ENCODE results near the gene NOL4L. TPM values are rescaled to one million over a fixed set of nuclear protein-coding genes. Genes with fewer than 3 reads are reported as not detected.

The NOL4L gene
- polyA plus RNA-seq, 3 donors: 50.6 to 67.3 (median 57.2) TPM

DNA sequence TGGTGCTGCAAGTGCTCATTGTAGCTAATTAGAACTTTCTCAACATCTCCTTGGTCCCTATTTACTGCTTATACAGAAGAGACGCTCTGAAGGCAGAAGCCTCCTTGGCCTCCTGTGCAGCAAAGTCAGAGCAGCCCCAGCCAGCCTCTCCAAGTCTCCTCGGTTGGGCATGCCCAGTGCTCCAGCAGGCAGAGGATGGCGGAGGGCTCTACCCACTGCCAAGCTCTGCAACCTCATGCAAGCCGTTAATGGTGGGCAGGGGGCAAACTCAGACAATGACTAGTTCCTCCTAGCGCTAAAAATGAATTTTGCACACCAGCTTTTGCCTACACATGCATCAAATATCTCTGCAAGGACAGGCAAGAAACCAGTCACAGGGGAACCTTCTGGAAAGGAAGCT, 27.8 kb downstream of the NOL4L start:
- DNase-seq (ENCODE audit: extremely low read depth in 1 of 11, low read depth in 9 of 11, low spot score in 4 of 11): no peak

DNA sequence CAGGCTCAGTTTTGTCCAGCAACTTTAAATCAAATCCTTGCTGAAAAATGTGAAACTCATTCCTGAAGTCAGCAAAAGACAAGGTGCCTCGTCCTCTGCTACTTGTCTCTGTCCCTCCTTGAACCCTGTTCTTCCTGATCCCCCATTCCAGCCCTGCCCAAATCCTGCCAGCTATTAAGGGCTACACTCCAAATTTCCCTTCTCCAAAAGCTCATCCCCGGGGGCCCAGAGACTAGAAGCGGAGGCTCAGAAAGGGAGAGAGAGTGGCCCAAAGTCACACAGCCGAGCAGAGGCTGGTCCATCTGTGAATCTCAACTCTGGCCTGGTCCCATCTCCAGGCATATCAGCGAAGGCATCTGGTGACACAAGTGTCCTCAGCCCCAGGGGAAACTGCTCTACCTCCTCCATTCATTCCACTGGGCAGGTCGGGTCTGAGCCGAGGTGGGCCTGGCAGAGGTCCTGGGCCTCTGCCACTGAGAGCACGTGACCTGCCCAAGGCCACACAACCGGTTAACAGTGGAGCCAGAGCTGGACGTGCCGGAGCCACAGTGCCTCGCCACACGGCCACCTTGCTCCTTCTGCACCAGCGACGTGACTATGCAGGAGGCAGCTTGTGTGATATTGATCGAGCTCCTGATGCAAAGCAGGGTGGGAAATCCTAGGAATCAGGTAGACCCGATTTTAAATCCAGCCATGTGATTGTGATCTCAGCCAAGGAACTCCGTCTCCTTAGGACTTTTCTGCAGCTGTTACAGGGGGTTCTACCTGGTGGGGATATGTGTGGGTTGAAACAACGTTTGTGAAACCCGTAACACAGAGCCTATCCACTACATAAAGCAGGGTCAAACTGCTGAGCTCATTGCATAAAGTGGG, 28.6 kb downstream of the NOL4L start:
- DNase-seq (ENCODE audit: extremely low read depth in 1 of 11, low read depth in 9 of 11, low spot score in 4 of 11): no peak

DNA sequence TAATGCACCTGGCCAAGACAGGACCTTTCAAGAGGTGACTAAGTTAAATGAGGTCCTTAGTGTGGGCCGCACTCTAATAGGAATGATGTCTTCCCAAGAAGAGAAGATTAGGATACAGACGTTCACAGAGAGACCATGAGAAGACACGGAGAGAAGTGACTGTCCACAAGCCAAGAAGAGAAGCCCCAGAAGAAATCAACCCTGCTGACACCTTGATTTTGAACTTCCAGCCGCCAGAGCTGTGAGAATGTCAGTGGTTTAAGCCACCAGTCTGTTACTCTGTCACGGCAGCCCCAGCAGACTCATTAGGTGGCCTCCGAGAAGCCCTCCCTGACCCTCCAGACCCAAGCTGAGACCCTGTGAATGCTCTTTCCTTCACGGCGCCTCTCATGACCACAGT, 29.5 kb downstream of the NOL4L start:
- no peak for DNase-seq (ENCODE audit: extremely low read depth in 1 of 11, low read depth in 9 of 11, low spot score in 4 of 11)

DNA sequence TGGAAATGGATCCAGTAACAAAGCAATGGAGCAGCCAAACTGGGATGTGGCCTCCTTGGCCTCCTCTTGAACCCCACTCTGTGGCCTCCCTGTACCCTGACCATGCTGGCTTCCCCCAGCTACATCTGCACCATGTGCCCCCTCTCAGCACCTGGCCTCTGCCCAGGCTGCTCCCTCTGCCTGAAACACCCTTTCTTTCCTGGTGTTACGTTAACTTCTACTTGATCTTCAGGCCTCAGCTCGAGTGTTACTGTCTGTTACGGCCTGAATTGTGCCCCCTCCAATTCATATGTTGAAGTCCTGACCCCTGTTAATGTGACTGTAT, 30.2 kb downstream of the NOL4L start:
- no peak for DNase-seq (ENCODE audit: extremely low read depth in 1 of 11, low read depth in 9 of 11, low spot score in 4 of 11)

DNA sequence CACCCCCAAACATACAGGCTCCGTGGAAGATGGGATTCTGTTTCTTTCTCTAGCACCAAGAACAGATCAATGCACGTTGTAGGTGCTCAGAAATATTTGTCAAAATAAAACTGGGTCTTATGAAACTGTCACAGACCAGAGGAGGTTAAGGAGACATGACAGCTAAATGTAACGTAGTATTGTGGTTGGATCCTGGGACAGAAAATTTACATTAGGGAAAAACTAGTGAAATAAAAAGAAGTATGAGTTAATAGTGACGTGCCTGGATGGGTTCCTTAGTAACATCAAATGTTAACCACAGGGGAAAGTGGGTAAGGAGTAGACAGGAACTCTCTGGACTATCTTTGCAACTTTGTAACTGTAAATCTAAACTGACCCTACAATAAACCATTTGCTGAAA, 31.5 kb downstream of the NOL4L start:
- no peak for DNase-seq (ENCODE audit: extremely low read depth in 1 of 11, low read depth in 9 of 11, low spot score in 4 of 11)

DNA sequence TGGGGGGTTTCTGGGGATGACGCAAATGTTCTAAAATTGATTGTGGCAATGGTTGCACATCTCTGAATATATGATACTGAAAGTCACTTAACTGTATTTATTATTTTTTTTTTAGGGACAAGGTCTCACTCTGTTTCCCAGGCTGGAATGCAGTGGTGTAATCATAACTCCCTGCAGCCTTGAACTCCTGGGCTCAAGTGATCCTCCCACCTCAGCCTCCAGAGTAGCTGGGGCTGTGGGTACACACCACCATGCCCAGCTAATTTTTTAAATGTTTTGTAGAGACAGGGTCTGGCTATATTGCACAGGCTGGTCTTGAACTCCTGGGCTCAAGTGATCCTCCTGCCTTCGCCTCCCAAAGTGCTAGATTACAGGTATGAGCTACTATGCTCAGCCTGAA, 33.4 kb downstream of the NOL4L start:
- DNase-seq (ENCODE audit: extremely low read depth in 1 of 11, low read depth in 9 of 11, low spot score in 4 of 11): no peak

DNA sequence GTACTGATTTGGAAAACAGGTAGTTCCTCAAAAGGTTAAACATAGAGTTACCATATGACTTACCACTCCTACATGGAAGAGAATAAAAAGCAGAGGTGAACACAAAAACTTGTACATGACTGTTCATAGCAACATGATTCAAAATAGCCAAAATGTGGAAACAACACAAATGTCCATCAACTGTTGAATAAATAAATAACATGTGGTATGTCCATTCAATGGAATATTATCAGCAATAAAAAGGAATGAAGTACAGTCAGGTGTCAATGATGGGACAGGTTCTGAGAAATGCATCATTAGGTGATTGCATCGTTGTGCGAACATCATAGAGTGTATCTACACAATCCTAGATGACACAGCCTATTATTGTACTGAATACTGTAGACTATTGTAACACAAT, 35.3 kb downstream of the NOL4L start:
- DNase-seq (ENCODE audit: extremely low read depth in 1 of 11, low read depth in 9 of 11, low spot score in 4 of 11): no peak

DNA sequence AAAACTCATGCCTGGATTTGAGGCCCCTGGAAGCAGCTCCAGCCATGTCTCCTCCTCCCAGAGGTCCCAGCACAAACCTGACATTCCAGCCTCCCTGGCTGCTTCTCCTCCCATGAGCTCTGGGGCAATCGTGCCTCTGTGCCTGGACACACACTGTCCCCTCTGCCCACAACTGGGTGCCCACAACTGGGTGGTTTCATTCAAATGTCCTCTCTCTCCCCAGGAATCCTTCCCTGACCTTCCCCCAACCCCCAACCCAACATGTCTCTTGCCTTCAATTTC, 37.4 kb downstream of the NOL4L start:
- no peak for DNase-seq (ENCODE audit: extremely low read depth in 1 of 11, low read depth in 9 of 11, low spot score in 4 of 11)

DNA sequence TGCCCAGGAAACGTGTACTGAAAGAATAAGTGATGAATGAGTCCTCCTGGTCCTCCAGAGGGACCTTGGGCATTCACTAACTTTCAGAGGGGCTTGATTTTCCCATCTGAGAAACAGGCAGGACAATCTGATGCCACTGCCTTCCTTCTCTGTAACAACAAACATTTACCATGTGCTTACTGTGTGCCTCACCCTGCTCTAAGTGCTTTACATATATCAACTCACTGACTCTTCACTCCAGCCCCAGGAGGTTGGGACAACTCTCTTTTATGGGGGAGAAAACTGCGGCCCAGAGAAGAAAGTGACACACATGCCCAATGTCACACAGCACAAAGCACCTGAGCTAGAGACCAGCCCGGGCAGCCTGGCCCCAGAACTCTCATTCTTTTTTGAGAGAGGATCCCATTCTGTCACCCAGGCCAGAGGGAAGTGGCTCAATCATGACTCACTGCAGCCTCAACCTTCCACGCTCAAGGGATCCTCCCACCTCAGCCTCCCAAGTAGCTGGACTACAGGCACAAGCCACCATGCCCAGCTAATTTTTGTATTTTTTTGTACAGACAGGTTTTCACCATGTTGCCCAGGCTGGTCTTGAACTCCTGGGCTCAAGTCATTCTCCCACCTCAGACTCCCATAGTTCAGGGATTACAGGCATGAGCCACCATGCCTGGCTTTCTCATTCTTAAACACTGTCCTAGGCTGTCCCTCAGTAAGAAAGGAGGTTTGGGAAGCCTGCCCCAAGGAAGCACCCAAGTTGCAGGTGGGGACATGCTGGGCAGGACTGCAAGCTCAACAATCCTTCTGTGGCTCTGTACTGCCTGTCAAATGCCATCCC, 38.0 kb downstream of the NOL4L start:
- no peak for DNase-seq (ENCODE audit: extremely low read depth in 1 of 11, low read depth in 9 of 11, low spot score in 4 of 11)

DNA sequence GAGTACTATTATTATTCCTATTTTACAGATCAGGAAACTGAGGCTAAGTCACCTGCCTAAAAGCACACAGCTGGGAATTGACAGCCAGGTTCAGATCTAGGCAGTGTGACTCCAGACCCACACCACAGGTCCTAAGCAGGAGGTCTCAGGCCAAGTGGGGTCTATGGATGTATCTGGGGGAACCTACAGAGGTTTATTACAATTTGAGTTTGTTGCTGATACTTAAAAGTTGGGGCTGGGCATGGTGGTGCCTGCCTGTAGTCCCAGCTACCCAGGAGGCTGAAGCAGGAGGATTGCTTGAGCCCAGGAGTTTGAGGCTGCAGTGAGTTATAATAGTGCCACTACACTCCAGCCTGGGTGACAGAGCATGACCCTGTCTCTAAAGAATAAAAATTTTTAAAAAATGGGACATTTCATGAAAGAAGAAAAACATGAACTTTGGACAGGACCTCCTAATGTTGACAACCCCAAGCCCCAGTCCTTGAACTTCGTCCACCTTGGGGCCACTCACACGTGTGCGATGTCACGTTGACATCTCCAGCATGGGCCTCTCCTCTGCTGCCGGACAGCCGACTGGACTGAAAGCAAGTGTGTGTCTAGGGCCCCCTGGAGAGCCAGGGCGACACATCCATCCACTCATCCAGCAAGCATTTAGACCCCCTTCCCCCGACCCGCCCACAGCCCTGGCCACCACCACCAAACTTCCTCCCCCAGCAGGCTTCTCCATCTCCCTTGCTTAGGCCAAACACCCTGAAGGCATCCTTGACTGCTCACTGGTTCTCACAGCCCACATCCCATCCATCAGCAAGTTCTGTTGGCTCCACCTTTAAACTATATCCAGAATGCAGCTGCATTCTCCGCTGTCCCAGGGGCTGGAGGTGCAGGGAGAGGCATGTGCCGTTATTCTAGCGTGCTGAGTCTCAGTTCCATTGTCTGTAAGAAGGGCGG, 40.0 kb downstream of the NOL4L start:
- no peak for DNase-seq (ENCODE audit: extremely low read depth in 1 of 11, low read depth in 9 of 11, low spot score in 4 of 11)

DNA sequence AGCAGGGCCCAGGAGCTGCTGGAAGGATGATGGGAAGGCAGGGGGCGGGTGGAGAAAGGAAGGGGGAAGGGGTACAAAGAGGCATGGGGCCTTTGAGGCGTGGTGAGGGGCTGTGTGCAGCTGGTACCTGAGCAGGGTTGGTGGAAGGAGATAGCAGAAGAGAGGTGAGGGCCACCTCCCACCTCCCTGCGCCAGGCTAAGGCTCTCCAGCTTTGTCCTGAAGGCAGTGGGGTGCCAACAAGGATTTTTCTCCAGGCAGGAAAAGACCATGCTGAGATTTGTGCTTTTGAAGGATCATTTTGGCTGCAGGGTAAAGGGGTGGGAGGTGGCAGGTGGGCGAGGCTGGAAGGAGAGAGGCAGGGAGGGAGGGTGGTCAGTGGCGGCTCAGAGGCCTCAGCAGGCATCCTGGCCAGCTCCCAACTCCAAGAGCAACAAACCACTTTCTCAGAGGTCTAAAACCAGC, 40.8 kb downstream of the NOL4L start:
- DNase-seq (ENCODE audit: extremely low read depth in 1 of 11, low read depth in 9 of 11, low spot score in 4 of 11): no peak

DNA sequence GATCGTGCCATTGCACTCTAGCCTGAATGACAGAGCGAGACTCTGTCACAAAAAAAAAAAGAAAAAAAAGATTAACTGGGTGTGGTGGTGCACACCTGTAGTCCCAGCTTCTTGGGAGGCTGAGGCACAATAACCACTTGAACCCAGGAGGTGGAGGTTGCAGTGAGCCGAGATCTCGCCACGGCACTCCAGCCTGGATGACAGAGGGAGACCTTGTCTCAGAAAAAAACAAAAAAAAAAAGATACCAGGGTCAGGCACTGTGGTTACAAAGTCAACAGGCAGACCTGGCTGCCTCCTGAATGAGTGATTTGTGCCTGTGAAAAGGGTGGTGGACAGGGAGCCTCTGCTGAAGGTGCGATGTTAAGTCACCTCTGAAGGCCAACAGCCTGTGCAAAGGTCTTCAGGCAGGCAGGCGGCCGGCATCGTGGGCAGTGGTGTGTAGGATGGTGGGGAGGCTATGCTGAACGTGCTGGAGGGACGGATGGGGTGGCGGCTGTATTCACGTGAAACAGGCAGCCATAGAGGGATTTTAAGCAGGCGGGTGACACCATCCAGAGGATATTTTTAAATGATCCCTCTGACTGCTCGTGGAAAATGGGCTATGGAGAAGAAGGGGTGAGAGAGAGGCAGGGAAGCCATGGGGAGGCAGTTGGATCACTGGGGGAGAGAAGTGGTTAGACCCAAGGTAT, 41.4 kb downstream of the NOL4L start:
- DNase-seq (ENCODE audit: extremely low read depth in 1 of 11, low read depth in 9 of 11, low spot score in 4 of 11): no peak

DNA sequence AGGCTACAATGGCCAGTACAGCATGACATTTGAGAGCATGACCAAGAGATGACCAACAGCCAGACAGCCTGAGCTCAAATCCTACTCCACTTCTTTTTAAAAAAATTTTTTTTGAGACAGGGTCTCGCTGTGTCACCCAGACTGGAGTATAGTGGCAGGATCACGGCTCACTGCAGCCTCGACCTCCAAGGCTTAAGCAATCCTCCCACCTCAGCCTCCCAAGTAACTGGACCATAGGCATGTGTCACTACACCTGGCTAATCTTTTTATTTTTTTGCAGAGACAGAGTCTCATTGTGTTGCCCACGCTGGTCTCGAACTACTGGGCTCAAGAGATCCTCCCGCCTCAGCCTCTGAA, 42.9 kb downstream of the NOL4L start:
- no peak for DNase-seq (ENCODE audit: extremely low read depth in 1 of 11, low read depth in 9 of 11, low spot score in 4 of 11)

DNA sequence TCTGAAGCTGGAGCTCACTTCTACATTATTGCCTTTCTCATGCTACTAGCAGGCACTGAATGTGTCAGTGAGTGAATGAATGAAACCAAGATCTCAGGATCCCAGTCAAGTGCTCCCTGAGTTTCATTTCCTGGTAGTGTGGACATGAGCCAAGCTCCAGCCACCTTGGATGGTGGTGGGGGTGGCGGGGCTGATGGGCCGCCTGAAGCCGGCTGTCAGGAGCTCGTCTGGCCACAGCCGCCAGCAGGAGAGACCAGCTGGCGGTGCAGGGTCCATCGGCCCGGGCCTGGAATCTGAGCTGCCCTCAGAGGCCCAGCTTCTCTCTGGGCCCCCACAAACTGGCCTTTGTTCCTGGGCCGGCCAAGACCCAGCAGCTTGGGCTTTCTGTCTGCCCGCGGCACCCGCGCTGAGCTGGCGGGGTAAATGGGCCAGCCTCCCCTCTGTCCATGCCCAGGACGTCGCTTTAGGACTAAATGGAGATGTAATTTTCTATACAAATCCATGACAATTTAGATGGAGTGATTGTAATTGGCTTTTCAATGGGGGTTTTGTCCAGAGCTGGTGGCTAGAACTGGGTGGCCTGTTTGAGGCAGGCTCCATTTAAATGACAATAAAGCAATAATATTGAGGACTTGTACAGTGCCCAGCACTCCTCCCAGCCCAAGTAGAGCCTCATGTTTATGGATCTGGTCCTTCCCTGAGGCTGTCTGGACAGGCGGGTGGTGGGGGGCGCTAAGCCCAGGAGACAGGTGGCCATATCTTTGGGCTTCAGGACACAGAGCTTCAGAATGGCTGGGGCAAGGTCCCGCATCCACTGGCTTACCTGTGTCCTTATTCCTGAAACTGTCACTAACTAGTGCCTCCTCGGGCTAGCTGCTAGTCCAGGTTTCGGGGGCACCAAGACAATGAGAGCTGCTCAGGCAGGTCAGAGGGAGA, 43.5 kb downstream of the NOL4L start:
- no peak for DNase-seq (ENCODE audit: extremely low read depth in 1 of 11, low read depth in 9 of 11, low spot score in 4 of 11)

DNA sequence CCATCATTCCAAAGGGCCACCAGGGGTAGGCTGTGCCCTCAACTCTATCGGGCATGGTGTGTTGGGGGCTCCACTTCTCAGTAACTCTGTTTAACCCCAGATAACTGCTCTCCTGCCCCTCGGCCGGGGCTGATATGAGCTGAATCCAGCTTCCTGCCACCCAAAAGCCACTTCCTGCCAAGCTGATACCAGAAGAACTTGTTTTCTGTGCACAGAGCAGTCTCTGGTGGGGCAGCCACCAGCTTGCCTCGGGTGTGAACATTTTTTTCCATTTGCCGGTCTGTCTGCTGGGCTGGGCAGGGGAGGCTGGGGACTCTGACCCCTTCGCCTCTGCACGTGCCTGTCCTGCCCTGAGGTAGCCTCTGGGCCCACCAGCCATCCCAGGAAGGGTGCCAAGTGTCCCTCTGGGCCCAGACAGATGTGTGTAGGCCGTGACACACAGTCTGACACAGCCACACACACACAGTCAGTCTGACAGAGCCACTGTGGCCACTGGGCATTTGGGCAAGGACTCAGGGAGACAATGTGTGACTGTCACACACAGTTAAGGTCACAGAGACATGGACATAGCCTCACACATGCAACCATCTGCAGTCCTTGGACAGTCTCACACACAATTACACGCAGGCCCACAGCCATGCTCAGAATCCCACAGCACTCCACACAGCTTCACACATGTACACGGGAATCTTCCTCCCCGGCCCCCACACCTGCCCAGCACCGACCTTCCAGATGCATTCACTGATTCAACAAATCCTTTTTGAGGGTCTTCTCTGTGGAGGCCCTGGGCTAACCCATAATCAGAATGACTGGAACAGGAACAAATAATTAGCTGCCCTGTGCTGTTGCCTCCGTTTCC, 45.1 kb downstream of the NOL4L start:
- DNase-seq (ENCODE audit: extremely low read depth in 1 of 11, low read depth in 9 of 11, low spot score in 4 of 11): no peak

DNA sequence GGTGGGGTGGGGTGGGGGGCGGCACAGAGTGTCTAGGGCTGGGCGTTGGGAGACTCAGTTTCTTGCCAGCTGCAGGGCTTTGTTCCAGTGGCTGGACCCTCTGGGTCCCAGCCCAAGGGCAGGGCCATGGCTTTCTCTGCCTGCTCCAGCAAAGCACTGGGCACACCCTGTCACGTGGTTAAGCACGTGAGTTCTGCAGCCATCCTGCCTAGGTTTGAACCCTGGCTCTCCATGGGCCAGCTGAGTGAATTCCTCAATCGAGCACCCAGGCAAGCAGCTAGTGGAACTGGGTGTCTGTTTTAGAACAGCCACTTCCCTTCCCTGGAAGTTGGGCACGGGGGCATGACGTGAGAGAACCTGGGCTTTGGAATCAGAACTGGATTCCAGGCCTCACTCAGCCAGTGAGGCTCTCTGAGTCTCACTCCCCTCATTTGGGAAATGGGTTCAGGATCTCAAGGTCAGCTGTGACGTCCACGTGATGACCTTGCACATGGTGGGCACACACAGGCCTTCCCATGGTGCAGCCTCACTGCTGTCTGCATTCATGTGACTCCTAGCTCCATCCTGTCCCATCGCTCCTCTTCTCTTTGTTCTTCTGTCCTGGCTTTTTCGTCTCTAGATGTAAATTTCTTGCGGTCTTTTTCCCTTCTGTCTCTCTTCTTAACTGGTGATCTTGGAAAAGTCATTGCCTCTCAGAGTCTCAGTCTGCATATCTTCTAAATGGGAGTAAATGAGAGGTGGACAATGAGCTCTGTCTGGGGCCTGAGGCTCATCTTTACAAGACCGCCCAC, 45.9 kb downstream of the NOL4L start:
- DNase-seq (ENCODE audit: extremely low read depth in 1 of 11, low read depth in 9 of 11, low spot score in 4 of 11): no peak
